Fibroblast of skin of right quadriceps (primary cell): ENCODE measurements around the gene AKAP13.
"Not testable (repeated sequence)": the region's sequence is repeated elsewhere in the genome, so short reads cannot be mapped to it uniquely, and the experiment has no call there.

Experiments
- DNase-seq: peaks from one replicate; pipeline ENCODE4 v3.0.0-alpha.2; 2013

Gene AKAP13

GRCh38 chr15:85780225-85780985 lies 400.0 kb downstream of the AKAP13 start:
- DNase-seq = no peak

GRCh38 chr15:85781099-85781498 lies 400.7 kb downstream of the AKAP13 start:
- DNase-seq = no peak

DNA sequence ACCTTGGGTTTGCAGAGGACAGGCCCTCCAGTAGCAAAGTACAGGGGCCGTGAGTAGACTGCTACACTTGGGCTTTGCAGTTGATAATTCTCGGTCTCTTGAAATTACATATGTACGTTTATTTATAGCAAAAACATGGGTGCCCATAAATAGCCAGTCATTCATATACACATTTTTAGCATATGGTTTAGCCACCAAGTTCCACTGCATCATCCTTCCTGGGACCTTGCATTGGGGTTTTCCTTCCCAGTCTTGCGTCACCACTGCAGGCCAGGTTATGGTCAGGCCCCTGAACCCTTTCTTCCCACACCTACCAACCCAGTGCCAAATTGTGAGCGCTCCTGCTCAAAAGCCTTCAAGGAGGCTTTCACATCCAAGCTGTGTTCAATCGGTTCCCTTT lies 401.7 kb downstream of the AKAP13 start:
- DNase-seq = no peak

DNA sequence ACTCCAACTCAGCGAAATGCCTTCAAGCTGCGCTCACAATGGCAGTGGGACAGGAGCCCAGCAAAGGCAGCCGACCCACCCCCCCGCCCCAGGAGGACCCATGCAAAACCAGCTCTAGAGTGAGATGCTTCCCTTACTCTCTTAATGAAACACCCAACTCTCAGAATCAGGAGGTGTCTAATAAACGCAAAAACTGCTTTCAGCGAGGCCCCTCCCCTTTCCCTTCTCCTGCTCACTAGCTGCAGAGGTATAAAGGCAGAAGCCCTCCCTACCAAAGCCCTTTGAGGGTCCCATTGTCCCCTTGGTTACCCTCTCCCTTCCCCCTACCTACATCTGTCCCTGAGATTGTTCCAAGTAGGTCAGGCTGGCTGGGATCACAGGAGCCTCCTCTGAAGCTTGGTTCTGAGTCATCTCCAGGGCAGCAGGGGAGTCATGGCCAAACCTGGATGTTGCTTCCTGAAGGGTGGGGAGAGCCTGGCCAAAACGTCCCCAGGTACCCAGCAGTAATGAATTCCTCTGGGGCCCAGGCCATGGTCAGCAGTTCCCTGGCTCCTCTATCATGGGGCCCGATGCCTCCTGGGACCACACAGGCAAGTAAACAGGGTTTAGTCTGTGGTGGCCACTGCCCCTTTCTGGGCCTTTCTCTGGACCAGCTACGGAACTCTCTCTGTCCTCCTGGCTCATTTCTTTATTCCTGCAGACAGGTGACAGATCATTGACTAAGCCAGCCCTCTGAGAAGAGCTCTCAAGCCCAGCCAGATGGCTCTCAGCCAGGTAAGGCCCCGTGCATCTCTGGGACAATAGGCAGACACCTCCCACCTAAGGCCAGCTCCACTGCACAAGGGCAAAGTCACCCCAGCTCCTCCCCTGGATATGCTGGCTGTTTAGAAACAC lies 405.7 kb downstream of the AKAP13 start:
- peak; percentile 46 for DNase-seq

DNA sequence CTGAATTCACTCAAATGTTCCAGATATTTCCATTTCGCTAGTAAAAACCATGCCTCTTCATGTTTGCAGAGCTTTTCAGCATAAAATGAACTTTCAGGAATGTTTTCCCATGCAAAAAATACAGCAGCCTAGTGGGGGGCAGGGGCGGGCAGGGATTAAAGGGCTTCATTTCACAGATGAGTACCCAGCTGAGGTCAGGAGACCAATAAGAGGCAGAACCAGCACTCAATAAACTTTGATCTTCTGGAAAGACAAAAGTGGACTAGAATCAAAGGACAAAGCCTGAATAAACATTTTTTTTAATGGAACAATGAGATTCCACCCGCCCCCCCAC lies 406.3 kb downstream of the AKAP13 start:
- no peak for DNase-seq

- DNase-seq = no peak
Observed at GRCh38 chr15:85788771-85789495, 408.5 kb downstream of the AKAP13 start.

- no peak for DNase-seq
Observed at GRCh38 chr15:85789496-85789875, 409.1 kb downstream of the AKAP13 start.

DNA sequence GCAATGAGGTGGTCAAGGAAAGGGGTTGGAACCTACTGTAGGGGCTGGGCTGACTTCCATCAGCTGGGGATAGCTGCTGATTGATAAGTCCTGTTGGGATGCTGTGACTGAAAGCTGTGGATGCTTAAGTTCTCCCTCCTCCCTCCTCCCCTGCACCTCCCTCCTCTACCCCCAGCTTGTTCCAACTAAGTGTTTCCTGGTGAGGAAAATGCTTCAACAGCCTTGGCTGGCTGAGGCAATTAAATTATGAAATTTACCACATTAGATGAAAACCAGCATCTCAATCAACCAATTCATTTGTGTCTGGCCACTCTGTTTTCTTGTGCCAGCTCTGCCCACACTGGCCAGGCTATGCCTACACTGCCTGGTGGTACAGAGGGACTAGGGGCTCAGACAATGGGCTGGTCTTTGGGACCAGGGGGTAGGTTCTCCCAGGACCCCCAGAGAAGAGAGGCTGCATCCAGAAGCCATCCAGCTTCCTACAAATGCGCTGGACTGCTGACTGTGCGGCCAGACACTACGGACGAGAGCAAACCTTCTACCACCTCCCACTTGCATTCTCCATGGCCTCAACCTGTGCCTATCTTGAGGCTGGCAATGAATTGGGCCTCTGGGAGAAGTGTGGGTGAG lies 411.8 kb downstream of the AKAP13 start:
- DNase-seq = no peak

DNA sequence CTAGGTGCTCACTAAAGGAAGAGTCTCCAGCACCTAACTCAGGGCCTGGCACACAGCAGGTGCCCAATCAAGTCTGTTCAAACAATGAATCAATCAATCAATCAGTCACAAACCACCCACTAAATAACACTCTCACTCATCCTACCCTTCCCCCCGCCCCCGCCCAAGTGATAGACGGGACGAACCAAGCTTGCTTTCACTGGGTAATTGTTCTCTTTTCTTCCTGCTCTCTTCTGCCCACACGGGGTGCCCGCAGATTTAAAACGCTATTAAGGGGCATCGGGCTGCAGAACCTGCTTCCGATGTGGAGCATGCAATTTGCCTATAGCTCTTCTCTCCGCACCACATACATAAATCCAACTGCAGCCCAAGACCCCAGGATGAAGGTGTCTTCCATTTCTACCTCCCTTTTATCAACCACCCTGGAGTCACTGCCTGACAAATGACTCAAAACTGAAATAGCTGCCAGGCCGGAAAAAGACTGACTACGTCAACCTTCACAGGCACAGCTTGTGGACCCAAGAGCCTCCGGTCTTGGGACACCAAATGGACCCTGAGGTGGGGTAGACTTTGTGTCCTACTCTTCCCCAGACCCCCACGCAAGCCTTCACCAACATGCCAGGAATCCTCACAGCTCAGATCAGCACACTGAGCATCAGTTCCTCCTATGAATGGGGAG lies 412.6 kb downstream of the AKAP13 start:
- DNase-seq = no peak

DNA sequence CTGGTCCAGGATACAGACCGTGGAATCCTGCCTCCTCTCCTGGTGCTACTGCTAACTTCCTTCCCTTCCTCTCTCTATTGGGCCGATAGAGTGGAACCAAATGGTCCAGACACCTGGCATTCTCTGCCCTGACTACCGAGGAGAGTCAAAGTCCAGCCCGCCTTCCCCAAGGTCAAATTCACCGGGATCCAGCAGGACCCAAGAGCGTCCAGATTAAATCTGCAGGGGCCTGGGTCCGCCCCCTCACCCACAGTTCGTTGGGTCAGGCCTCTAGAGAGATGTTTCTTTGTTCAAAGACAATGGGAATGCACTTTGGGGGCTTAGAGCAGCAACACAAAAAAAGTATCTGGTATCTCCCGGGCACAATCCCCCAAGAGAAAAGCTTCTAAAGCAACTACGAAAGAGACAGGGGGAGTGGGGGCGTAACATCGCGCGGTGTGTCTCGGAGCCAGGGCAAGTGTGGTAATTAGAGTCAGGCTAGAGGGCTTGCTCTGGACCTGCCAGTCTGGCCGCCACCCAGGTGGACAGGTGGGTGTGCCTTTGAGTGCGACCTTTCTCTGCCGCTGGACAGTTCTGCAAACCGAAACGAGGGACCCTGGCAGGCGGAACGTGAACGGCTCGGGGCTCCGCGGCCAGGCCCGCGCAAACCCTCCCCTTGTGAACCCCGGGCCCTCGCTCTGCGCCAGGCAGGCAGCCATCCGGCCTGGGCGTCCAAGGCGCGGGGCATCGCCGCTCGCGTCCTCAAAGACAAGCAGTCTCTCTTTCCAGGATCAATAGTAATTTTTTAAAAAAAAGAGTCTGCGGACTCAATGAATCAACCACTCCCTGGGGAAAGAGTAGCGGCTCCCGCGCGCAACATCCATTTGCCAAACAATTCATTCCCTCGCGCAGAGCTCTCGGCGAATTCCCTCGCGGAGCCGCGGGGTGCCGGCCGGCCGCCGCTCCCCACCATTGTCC lies 413.5 kb downstream of the AKAP13 start:
- peak; percentile 42 for DNase-seq

DNA sequence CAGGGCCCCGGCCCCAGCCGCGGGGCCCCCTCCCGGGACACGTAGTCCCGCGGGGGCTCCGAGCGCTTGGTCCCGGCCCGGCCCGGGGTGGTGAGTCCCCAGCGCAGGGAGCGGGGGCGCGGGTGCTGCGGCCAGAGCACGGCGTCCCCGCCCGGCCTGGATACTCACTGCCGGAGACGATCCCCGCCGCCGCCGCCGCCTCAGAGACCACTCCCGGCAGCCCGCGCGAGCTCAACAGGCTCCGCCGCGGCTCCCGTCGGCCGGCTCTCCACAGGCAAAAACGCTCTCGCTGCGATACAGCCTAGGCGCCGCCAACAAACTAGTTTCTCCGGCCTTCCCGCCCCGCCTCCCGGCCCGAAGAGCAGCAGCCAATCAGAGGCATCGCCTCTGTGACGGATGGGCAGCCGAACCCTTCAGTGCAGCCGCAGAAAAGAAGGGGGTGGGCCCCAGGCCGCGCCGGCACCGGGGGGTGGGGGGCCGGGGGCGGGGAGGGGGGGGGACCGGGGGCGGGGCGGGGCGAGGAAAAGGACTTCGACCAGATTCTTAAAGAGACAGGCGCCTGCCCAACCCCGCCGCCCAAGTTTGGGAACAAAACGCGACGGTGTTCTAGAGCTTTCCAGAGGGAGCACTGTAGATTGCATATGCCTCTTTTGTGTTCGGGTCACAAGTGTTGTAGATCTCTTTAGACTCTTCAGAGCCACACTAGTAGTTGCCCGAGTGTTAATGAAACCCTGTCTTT lies 414.4 kb downstream of the AKAP13 start, which contains the start of gene KLHL25:
TSS of gene KLHL25 (minus strand) at position 328 of the 739 bp plus-strand sequence. CDS start 25,115 bp downstream, outside the sequence.
- DNase-seq = peak; percentile 96

DNA sequence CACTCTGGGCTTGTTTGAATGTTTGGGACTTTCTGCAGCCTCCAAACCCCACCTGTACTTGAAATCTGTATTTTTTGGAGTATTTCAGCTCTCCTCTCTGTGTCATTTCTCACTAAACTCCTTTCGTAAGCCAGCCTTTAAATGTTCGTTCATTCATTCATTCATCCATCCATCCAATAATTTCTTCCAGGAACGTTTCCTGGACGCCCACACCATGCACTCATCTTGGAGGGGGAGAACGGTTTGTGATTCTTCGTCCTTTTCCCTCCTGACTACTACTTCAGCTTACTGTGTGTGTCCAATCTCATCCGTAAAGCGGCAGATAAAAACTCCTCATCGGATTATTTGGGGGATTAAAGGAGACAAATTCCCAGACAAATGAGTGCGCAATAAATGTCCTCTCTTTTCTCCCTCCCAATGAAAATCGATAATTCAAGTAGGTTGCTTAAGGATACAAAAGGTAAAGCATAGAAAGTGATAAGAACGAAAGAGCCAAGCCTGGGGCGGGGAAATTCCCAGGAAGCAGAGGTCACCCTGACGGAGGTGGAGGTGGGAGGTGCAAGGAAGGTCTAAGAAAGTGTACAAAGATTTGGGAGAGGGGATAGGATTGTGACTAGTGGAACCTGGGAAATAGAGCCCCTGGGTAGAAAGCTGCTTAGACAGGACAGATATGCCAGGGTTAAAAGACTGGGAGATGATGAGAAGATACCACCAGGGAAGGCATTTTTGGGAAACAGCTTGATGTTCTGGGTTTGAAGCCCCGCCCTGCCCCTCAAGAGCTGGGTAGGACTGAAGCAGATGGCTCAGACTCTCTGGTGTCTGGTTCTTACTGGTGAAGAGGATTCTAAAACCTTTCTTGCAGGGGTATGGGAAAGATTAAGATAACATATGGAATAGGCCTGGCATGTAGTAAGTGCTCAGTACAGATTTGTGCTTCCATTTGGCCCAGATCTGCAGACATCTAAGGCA lies 415.2 kb downstream of the AKAP13 start:
- no peak for DNase-seq

DNA sequence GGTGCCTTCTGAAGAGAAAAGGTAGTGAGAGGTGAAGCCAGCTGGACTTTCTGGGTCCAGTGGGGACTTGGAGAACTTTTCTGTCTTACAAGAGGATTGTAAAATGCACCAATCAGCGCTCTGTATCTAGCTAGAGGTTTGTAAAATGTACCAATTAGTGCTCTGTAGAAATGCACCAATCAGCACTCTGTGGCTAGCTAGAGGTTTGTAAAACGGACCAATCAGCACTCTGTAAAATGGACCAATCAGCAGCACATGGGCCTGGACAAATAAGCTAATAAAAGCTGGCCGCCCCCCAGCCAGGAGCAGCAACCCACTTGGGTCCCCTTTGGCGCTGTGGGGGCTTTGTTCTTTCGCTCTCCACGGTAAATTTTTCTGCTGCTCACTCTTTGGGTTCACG lies 416.0 kb downstream of the AKAP13 start:
- not testable (repeated sequence) for DNase-seq
